GM20000 (cell line): ENCODE measurements around the gene CTRB1.
"Not testable (repeated sequence)": the region's sequence is repeated elsewhere in the genome, so short reads cannot be mapped to it uniquely, and the experiment has no call there.

Experiments
- DNase-seq: peaks from one replicate; pipeline ENCODE4 v3.0.0; 2012; ENCODE audit warnings: low spot score
- TF ChIP-seq, protein P1 (sequence below): IDR thresholded peaks from 2 replicates; pipeline ENCODE4 v1.5.1; 2012; ENCODE audit warnings: mild to moderate bottlenecking, control low read depth; ENCODE audit errors: extremely low read depth, missing control alignments

CTRB1 gene

DNA sequence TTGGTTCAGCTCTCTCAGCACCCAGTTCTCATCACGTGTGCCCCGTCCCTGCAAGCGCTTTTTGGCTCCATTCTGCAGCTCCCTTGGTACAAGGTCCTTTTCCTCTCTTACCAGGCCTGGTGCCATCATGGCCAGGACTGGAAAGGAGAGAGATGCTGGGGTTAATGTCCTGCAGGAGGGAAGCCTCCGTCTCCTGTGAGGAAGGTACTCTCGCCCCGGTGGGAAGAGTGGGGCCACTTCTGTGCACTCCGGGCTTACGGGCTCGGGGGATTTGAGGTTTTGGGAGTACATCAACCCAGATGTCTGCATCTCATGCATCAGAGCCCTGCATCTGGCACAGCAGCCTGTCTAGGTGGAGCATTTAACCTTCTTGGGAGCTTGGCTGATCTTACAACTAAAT is 22.0 kb upstream of the CTRB1 start:
- no peak for DNase-seq
- TF ChIP-seq, protein P1, sequence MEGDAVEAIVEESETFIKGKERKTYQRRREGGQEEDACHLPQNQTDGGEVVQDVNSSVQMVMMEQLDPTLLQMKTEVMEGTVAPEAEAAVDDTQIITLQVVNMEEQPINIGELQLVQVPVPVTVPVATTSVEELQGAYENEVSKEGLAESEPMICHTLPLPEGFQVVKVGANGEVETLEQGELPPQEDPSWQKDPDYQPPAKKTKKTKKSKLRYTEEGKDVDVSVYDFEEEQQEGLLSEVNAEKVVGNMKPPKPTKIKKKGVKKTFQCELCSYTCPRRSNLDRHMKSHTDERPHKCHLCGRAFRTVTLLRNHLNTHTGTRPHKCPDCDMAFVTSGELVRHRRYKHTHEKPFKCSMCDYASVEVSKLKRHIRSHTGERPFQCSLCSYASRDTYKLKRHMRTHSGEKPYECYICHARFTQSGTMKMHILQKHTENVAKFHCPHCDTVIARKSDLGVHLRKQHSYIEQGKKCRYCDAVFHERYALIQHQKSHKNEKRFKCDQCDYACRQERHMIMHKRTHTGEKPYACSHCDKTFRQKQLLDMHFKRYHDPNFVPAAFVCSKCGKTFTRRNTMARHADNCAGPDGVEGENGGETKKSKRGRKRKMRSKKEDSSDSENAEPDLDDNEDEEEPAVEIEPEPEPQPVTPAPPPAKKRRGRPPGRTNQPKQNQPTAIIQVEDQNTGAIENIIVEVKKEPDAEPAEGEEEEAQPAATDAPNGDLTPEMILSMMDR, result no peak

DNA sequence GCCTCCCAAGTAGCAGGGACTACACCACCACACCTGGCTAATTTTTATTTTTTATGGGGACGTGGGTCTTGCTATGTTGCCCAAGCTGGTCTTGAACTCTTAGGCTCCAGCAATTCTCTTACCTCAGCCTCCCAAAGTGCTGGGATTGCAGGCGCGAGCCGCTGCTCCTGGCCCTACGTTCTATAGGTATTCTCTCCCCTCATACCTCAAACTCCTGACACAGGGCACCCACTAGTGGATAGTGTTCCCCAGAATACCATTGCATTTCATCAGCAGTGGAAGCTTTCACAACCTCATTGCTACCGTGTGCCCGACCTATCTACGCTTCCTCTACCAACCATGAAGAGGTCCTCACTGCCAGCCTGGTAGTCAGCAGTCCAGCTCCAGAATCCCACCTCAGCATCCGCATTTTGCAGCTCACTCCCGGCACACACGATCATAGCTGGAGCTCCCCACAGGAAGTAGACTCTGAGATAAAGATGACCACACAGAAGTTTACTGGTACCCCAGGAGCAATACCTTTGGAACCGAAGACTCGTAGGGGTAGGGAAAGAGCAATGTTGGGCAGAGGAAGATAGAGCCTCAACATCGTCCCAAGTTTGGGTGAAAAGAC is 21.2 kb upstream of the CTRB1 start:
- DNase-seq, result no peak
- TF ChIP-seq, protein P1, result no peak

DNA sequence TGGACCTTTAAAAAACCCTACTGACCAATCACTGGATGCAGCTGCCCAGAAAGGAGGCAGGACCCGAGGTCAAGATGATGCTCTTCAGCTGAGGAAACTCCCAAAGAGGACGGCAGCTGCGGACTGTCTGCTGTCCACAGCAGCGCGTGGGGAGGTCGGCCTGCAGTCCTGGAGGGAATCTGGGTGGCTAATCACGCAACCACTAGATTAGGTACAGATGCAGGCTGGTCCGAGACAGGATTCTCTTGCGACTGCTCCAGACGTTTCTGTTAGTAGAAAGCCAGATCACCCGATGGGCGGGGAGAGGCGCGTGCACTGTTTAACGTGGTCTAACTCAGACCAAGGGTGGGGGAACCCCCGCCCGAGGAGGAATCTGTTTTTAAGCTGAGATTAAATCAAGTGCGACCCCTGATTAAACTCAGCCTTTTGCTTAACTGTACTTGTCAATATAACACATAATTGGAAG is 20.6 kb upstream of the CTRB1 start:
- no peak for DNase-seq
- TF ChIP-seq, protein P1, result no peak

- TF ChIP-seq, protein P1, result no peak
- DNase-seq, result no peak
Observed at GRCh38 chr16:75202069-75202590, 16.7 kb upstream of the CTRB1 start.

DNA sequence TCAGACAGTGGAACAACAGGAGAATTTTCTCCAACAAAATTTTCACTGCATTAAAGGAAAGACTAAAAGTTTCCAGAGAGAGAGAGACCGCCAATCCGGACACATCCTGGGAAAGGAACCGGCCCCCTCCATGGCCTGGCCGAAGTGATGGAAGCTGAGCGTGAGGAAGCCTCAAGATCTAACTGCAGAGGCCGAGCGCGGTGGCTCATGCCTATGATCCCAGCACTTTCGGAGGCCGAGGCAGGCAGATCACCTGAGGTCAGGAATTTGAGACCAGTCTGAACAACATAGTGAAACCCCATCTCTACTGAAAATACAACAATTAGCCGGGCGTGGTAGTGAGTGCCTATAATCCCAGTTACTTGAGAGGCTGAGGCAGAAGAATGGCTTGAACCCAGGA is 15.7 kb upstream of the CTRB1 start:
- no peak for DNase-seq
- TF ChIP-seq, protein P1, result no peak

- DNase-seq, result no peak
- TF ChIP-seq, protein P1, result no peak
Observed at GRCh38 chr16:75203667-75204409, 14.9 kb upstream of the CTRB1 start.

DNA sequence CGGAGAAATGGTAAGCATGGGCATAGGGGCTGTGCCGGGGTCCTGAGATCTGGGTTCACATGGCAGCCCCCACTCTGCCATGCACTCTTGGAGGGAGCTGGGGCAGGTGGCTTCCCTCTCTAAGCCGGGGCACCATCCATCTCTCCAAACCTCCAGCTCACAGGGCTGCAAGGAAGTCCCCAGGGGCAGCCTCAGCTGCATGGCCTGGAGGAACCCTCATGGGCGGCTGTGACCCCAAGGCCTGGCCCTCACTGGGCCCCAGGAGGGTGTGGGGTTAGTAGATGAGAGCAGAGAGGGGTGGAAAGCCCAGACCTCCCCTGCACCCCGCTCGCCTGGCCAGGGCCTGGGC is 14.4 kb upstream of the CTRB1 start:
- DNase-seq, result no peak
- TF ChIP-seq, protein P1, result no peak

GRCh38 chr16:75204905-75205304 is 13.9 kb upstream of the CTRB1 start:
- not testable (repeated sequence) for DNase-seq

GRCh38 chr16:75205438-75205837 is 13.3 kb upstream of the CTRB1 start:
- not testable (repeated sequence) for DNase-seq

- DNase-seq, result peak; percentile 39
Observed at GRCh38 chr16:75205961-75206748, 12.6 kb upstream of the CTRB1 start.
